ENCODE data around the gene NR5A2.

Gene NR5A2

DNA sequence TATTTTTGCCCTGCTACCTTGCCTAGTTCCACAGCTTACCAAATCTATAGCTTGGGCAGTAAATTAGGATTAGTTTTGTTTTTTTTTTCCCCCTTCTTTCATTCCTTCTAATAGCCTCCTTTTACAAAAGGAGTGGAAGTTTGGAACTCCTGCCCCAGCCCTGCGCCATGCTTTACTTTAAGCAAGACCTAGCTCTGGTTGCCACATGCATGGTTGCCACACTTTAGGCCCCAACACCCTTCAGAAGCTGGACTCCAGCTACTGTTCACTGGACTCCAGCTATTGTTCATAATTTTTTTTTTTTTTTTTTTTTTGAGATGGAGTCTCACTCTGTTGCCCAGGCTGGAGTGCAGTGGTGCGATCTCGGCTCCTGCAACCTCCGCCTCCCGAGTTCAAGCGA lies 115.8 kb downstream of the NR5A2 start:
- CTCF ChIA-PET: interaction anchor here (1.1 kb wide), 1 partner anchor 133 kb away, joined by 6 read pairs; no protein-coding TSS in a partner anchor
- POLR2A ChIA-PET: no interaction called here
- DNase-seq (ENCODE audit: extremely low spot score): no peak
- TF ChIP-seq ELF4 (IDR thresholded peaks at IDR 0.05) (no peak), L3MBTL2 (conservative IDR thresholded peaks at IDR 0.05) (no peak), TARDBP (IDR thresholded peaks at IDR 0.05) (no peak), BHLHE40 (IDR thresholded peaks at IDR 0.05; ENCODE audit: borderline replicate concordance) (no peak), CTBP1 (IDR thresholded peaks at IDR 0.05; ENCODE audit: borderline replicate concordance) (no peak), NFRKB (IDR thresholded peaks at IDR 0.05) (no peak)

GRCh38 chr1:200146100-200146499 lies 118.6 kb downstream of the NR5A2 start:
- no peak for TF ChIP-seq FOXK2 (IDR thresholded peaks at IDR 0.05)
- TF ChIP-seq ARNT (IDR thresholded peaks at IDR 0.05): no peak
- no peak for TF ChIP-seq FOXA1 (IDR thresholded peaks at IDR 0.05)
- TF ChIP-seq LEF1 (IDR thresholded peaks at IDR 0.05; ENCODE audit: borderline replicate concordance): no peak
- no peak for TF ChIP-seq NFRKB (IDR thresholded peaks at IDR 0.05)
- TF ChIP-seq BHLHE40 (IDR thresholded peaks at IDR 0.05; ENCODE audit: borderline replicate concordance): no peak
- DNase-seq (ENCODE audit: extremely low spot score): no peak
- ChIA-PET POLR2A (no interaction called here), CTCF (no interaction called here)

GRCh38 chr1:200147094-200147493 lies 119.6 kb downstream of the NR5A2 start:
- TF ChIP-seq TARDBP (IDR thresholded peaks at IDR 0.05): no peak
- TF ChIP-seq SUZ12 (IDR thresholded peaks at IDR 0.05): no peak
- no peak for TF ChIP-seq PKNOX1 (IDR thresholded peaks at IDR 0.05)
- no peak for TF ChIP-seq ARNT (IDR thresholded peaks at IDR 0.05)
- no peak for TF ChIP-seq HDGF (IDR thresholded peaks at IDR 0.05; ENCODE audit: borderline replicate concordance)
- TF ChIP-seq LEF1 (IDR thresholded peaks at IDR 0.05; ENCODE audit: borderline replicate concordance): no peak
- no peak for TF ChIP-seq FOXK2 (IDR thresholded peaks at IDR 0.05)
- no peak for TF ChIP-seq L3MBTL2 (conservative IDR thresholded peaks at IDR 0.05)
- TF ChIP-seq BHLHE40 (IDR thresholded peaks at IDR 0.05; ENCODE audit: borderline replicate concordance): no peak
- CTCF ChIA-PET: no interaction called here
- POLR2A ChIA-PET: no interaction called here
- no peak for DNase-seq (ENCODE audit: extremely low spot score)

GRCh38 chr1:200147742-200148141 lies 120.2 kb downstream of the NR5A2 start:
- TF ChIP-seq BHLHE40 (IDR thresholded peaks at IDR 0.05; ENCODE audit: borderline replicate concordance) (no peak), FOXA1 (IDR thresholded peaks at IDR 0.05) (no peak), ARNT (IDR thresholded peaks at IDR 0.05) (no peak), FOXK2 (IDR thresholded peaks at IDR 0.05) (no peak), NFRKB (IDR thresholded peaks at IDR 0.05) (no peak), ZNF384 (IDR thresholded peaks at IDR 0.05) (no peak), FOXM1 (IDR thresholded peaks at IDR 0.05; ENCODE audit: borderline replicate concordance) (no peak), HDGF (IDR thresholded peaks at IDR 0.05; ENCODE audit: borderline replicate concordance) (no peak), SP1 (IDR thresholded peaks at IDR 0.05) (no peak), LEF1 (IDR thresholded peaks at IDR 0.05; ENCODE audit: borderline replicate concordance) (no peak), PKNOX1 (IDR thresholded peaks at IDR 0.05) (no peak), TARDBP (IDR thresholded peaks at IDR 0.05) (no peak), L3MBTL2 (conservative IDR thresholded peaks at IDR 0.05) (no peak), CTBP1 (IDR thresholded peaks at IDR 0.05; ENCODE audit: borderline replicate concordance) (no peak), SUZ12 (IDR thresholded peaks at IDR 0.05) (no peak), ELF4 (IDR thresholded peaks at IDR 0.05) (no peak)
- CTCF ChIA-PET: no interaction called here
- POLR2A ChIA-PET: no interaction called here
- no peak for DNase-seq (ENCODE audit: extremely low spot score)

DNA sequence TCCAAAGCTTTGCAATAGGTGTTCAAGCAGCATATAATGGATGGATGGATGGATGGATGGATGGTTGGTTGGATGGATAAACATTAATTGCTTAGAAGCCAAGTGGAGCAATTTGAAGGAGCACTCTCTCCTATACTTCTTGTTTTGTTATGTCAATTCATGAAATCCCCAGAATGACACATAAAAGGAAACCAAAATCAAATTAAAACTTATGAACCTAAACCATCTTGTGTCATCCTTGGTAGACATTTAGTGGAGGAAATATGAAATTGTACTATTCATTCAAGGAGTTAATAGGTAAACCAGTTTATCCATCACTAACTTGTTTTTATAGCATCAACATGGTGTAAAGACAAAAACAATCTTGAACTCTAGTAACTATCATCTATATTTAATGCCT lies 122.5 kb downstream of the NR5A2 start:
- TF ChIP-seq LEF1 (IDR thresholded peaks at IDR 0.05; ENCODE audit: borderline replicate concordance) (no peak), FOXK2 (IDR thresholded peaks at IDR 0.05) (no peak), FOXA1 (IDR thresholded peaks at IDR 0.05) (no peak), ELF4 (IDR thresholded peaks at IDR 0.05) (no peak), ARNT (IDR thresholded peaks at IDR 0.05) (no peak), BHLHE40 (IDR thresholded peaks at IDR 0.05; ENCODE audit: borderline replicate concordance) (no peak), HDGF (IDR thresholded peaks at IDR 0.05; ENCODE audit: borderline replicate concordance) (no peak), ZNF384 (IDR thresholded peaks at IDR 0.05) (no peak), SUZ12 (IDR thresholded peaks at IDR 0.05) (no peak), CTBP1 (IDR thresholded peaks at IDR 0.05; ENCODE audit: borderline replicate concordance) (no peak), SP1 (IDR thresholded peaks at IDR 0.05) (no peak), TARDBP (IDR thresholded peaks at IDR 0.05) (no peak), L3MBTL2 (conservative IDR thresholded peaks at IDR 0.05) (no peak)
- POLR2A ChIA-PET: no interaction called here
- CTCF ChIA-PET: no interaction called here
- DNase-seq (ENCODE audit: extremely low spot score): no peak

- peak; percentile 40 for DNase-seq (ENCODE audit: extremely low spot score)
- CTCF ChIA-PET: interaction anchor here (0.6 kb wide), 1 partner anchor 156 kb away, joined by 3 read pairs; no protein-coding TSS in a partner anchor
- POLR2A ChIA-PET: no interaction called here
- TF ChIP-seq ARNT (IDR thresholded peaks at IDR 0.05) (no peak), PKNOX1 (IDR thresholded peaks at IDR 0.05) (no peak), FOXK2 (IDR thresholded peaks at IDR 0.05) (no peak), ZNF384 (IDR thresholded peaks at IDR 0.05) (no peak), NFRKB (IDR thresholded peaks at IDR 0.05) (no peak), FOXA1 (IDR thresholded peaks at IDR 0.05) (no peak), HDGF (IDR thresholded peaks at IDR 0.05; ENCODE audit: borderline replicate concordance) (no peak), BHLHE40 (IDR thresholded peaks at IDR 0.05; ENCODE audit: borderline replicate concordance) (no peak), FOXM1 (IDR thresholded peaks at IDR 0.05; ENCODE audit: borderline replicate concordance) (no peak), ELF4 (IDR thresholded peaks at IDR 0.05) (no peak), LEF1 (IDR thresholded peaks at IDR 0.05; ENCODE audit: borderline replicate concordance) (no peak), SUZ12 (IDR thresholded peaks at IDR 0.05) (no peak), L3MBTL2 (conservative IDR thresholded peaks at IDR 0.05) (no peak), TARDBP (IDR thresholded peaks at IDR 0.05) (no peak)
Observed at GRCh38 chr1:200150721-200151120, 123.2 kb downstream of the NR5A2 start.

Data from HEK293T (cell line).